ENCODE results near the gene SH3RF3.

Gene SH3RF3

DNA sequence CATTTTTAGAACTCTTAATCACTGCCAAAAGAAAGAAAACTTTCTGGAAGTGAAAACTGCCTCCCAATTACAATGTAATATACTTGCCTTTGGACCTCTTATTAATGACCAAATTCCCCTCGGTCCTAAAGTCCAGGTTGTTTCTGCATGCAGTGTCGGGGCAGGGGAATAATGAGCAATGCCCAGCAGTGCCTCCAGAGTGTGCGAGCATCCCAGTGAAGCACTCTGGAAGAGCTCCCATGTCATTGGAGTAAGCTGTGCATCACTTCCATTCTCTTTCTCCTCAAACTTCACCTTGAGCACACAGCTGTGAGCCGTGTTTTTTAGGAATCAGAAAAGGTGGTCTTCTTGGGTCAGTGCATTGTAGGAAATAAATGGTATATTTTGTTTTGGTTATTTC, 107.1 kb downstream of the SH3RF3 start:
- DNase-seq: no peak
- Mint-ChIP-seq H3K9me3 (peaks cover 16% of the 10 kb centered on the region), H3K27ac (peak overlapping the region; percentile 78), H3K4me1 (peaks cover 76% of the 10 kb centered on the region), H3K27me3 (ENCODE audit: low read depth, poor library complexity) (peaks cover 3% of the 10 kb centered on the region), H3K4me3 (no peak overlapping the region), H3K36me3 (ENCODE audit: low read depth) (no peaks in the 10 kb centered on the region)
- TF ChIP-seq, protein P1, sequence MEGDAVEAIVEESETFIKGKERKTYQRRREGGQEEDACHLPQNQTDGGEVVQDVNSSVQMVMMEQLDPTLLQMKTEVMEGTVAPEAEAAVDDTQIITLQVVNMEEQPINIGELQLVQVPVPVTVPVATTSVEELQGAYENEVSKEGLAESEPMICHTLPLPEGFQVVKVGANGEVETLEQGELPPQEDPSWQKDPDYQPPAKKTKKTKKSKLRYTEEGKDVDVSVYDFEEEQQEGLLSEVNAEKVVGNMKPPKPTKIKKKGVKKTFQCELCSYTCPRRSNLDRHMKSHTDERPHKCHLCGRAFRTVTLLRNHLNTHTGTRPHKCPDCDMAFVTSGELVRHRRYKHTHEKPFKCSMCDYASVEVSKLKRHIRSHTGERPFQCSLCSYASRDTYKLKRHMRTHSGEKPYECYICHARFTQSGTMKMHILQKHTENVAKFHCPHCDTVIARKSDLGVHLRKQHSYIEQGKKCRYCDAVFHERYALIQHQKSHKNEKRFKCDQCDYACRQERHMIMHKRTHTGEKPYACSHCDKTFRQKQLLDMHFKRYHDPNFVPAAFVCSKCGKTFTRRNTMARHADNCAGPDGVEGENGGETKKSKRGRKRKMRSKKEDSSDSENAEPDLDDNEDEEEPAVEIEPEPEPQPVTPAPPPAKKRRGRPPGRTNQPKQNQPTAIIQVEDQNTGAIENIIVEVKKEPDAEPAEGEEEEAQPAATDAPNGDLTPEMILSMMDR (IDR thresholded peaks at IDR 0.05): no peak

- H3K4me1 Mint-ChIP-seq: peaks cover 83% of the 10 kb centered on the region
- no peak for DNase-seq
- H3K4me3 Mint-ChIP-seq: no peak overlapping the region
- TF ChIP-seq, protein P1 (IDR thresholded peaks at IDR 0.05): no peak
- H3K9me3 Mint-ChIP-seq: peaks cover 11% of the 10 kb centered on the region
- no peaks in the 10 kb centered on the region for H3K36me3 Mint-ChIP-seq (ENCODE audit: low read depth)
- H3K27me3 Mint-ChIP-seq (ENCODE audit: low read depth, poor library complexity): peaks cover 10% of the 10 kb centered on the region
- no peak overlapping the region for H3K27ac Mint-ChIP-seq
Measured at GRCh38 chr2:109237792-109238191, 108.8 kb downstream of the SH3RF3 start.

DNA sequence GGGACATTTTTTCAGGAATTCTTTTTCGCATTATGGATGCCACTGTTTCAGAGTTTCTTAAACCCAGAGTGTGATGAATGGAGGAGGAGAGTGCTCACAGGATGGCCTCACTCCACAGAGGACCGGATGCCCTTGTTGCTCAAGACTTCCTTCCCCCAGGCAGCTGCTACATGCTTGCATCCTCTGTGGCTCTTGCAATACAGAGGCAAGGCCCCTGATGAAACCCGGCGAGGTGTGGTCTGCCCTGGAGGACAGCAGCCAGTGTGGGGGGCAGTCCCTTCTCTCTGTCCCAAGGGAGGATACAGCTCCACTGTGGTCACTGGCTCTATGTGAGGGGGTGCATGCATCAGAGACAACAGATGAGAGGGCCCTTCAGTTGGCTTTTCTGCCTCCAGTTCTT, 109.6 kb downstream of the SH3RF3 start:
- Mint-ChIP-seq H3K4me1 (peaks cover 90% of the 10 kb centered on the region), H3K36me3 (ENCODE audit: low read depth) (no peaks in the 10 kb centered on the region), H3K9me3 (peaks cover 10% of the 10 kb centered on the region), H3K27ac (no peak overlapping the region), H3K27me3 (ENCODE audit: low read depth, poor library complexity) (peaks cover 12% of the 10 kb centered on the region), H3K4me3 (no peak overlapping the region)
- no peak for DNase-seq
- TF ChIP-seq, protein P1 (IDR thresholded peaks at IDR 0.05): no peak

DNA sequence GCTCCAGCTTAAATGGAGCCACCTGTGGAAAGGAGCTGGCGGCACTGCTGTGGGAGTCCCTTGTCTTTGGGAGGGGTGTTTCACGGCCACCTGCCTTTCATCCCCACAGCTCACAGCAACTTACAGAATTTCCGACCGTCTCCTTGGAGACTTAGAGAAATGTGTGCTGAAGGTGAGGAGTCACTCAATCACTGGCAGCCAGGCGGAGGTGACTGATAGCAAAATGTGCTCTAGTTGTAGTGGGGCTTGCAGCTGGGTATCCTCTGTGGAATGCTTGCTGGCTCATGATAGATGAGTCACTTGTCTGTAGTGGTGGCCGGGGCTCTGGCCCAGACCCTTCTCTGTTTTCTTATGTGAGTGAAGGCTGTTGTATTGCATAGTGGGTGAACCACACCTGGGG, 110.7 kb downstream of the SH3RF3 start:
- TF ChIP-seq, protein P1 (IDR thresholded peaks at IDR 0.05): no peak
- peak overlapping the region; percentile 39 for H3K27ac Mint-ChIP-seq
- no peak overlapping the region for H3K4me3 Mint-ChIP-seq
- H3K27me3 Mint-ChIP-seq (ENCODE audit: low read depth, poor library complexity): peaks cover 14% of the 10 kb centered on the region
- DNase-seq: no peak
- H3K36me3 Mint-ChIP-seq (ENCODE audit: low read depth): no peaks in the 10 kb centered on the region
- peaks cover 89% of the 10 kb centered on the region for H3K4me1 Mint-ChIP-seq
- H3K9me3 Mint-ChIP-seq: peaks cover 3% of the 10 kb centered on the region

DNA sequence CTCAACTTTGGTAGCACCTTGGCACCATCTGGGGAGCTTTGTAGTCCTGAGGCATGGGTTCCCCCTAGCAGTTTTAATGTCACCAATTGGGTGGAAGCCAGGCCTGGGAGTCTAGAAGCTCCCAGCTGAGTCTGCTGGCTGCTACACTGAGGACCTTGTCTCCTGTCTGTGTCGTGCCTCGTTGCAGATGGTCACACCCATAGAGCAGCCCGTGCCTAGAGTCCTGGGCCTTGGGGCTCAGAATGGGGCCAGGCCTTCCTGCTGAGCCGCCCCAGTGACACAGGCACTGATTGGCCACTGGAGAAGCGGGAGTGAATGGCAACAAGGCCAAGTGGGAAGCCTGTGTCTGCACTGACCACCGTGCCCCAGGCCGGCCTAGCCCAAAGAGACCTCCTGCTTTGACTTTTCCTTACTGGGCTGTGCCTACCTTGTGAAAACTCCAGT, 113.2 kb downstream of the SH3RF3 start:
- Mint-ChIP-seq H3K27me3 (ENCODE audit: low read depth, poor library complexity) (peaks cover 14% of the 10 kb centered on the region), H3K4me1 (peaks cover 69% of the 10 kb centered on the region), H3K9me3 (no peaks in the 10 kb centered on the region), H3K36me3 (ENCODE audit: low read depth) (no peaks in the 10 kb centered on the region), H3K4me3 (no peak overlapping the region), H3K27ac (no peak overlapping the region)
- no peak for DNase-seq
- TF ChIP-seq, protein P1 (IDR thresholded peaks at IDR 0.05): no peak

DNA sequence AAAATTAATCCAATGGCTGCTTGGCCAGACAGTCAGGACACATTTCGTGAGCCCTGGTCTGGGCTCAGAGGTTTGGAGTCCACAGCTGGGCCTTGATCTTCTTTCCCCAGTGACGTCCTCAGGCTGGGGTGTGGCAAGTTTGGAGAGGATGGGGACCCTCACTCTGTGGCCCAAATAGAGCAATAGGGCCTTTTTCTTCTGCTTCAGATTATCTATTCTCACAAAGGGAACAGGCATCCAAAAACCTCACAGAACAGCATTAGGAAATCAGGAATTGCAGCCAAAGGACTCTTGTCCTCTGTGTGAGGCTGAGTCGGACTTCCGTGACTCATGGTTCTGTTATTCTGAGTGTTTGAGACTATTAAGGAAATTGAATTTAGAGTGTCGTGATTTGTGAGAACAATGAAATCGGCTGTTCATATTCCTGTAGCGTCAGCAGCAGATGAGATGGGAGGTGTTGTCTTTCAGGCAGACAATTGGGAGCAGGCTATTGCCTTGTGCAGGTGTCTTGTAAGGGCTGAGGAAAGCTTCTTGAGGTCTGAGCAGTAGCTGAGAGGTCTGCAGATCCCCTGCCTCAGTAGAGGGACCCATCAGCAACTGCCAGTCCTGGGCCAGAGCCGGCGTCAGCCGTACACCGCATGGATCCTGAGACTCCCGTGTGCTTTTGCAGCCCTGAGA, 113.8 kb downstream of the SH3RF3 start:
- H3K4me3 Mint-ChIP-seq: no peak overlapping the region
- no peaks in the 10 kb centered on the region for H3K36me3 Mint-ChIP-seq (ENCODE audit: low read depth)
- H3K9me3 Mint-ChIP-seq: peaks cover 4% of the 10 kb centered on the region
- H3K27me3 Mint-ChIP-seq (ENCODE audit: low read depth, poor library complexity): peaks cover 18% of the 10 kb centered on the region
- H3K27ac Mint-ChIP-seq: no peak overlapping the region
- DNase-seq: no peak
- H3K4me1 Mint-ChIP-seq: peaks cover 69% of the 10 kb centered on the region
- TF ChIP-seq, protein P1 (IDR thresholded peaks at IDR 0.05): no peak
